Measurements from ENCODE around the gene SLC7A14.

GRCh38 chr3:170599091-170599490 lies 13.2 kb upstream of the SLC7A14 start:
- TF ChIP-seq, protein P1, sequence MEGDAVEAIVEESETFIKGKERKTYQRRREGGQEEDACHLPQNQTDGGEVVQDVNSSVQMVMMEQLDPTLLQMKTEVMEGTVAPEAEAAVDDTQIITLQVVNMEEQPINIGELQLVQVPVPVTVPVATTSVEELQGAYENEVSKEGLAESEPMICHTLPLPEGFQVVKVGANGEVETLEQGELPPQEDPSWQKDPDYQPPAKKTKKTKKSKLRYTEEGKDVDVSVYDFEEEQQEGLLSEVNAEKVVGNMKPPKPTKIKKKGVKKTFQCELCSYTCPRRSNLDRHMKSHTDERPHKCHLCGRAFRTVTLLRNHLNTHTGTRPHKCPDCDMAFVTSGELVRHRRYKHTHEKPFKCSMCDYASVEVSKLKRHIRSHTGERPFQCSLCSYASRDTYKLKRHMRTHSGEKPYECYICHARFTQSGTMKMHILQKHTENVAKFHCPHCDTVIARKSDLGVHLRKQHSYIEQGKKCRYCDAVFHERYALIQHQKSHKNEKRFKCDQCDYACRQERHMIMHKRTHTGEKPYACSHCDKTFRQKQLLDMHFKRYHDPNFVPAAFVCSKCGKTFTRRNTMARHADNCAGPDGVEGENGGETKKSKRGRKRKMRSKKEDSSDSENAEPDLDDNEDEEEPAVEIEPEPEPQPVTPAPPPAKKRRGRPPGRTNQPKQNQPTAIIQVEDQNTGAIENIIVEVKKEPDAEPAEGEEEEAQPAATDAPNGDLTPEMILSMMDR (IDR thresholded peaks at IDR 0.05) = no peak
- no peak for TF ChIP-seq POLR2AphosphoS5 (IDR thresholded peaks at IDR 0.05)
- TF ChIP-seq POLR2A (IDR thresholded peaks at IDR 0.05) = no peak
